NOMO-1 treated with DMSO at 0.1 percent for 48 hours (cell line): ENCODE data around the gene FOXP3.
"Not testable (repeated sequence)": the region's sequence is repeated elsewhere in the genome, so short reads cannot be mapped to it uniquely, and the experiment has no call there.

Experiments
- DNase-seq: peaks from one replicate; lab custom pipeline; 2025; ENCODE audit not compliant: unreplicated experiment; lab: John Stamatoyannopoulos, UW

The FOXP3 gene, protein sequence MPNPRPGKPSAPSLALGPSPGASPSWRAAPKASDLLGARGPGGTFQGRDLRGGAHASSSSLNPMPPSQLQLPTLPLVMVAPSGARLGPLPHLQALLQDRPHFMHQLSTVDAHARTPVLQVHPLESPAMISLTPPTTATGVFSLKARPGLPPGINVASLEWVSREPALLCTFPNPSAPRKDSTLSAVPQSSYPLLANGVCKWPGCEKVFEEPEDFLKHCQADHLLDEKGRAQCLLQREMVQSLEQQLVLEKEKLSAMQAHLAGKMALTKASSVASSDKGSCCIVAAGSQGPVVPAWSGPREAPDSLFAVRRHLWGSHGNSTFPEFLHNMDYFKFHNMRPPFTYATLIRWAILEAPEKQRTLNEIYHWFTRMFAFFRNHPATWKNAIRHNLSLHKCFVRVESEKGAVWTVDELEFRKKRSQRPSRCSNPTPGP

DNA sequence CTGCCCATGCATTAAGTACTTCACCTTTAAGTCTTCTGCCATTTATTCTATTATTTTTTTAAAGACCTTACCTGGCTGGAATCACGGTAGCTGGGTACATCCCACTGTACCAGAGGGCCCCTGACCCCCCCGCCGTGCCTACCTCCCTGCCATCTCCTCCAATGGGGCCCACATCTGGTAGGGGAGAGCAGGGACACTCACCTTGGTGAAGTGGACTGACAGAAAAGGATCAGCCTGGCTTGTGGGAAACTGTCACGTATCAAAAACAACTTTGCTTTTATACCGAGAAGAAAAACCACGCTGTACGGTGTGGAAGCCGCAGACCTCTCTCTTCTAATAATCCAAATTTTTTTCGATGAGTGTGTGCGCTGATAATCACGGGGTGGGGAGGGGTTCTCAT is at the start of gene FOXP3:
FOXP3 (minus strand) TSS at position 251 of the 400 bp plus-strand sequence. CDS start 6,205 bp downstream, outside the sequence.
- no peak for DNase-seq

DNA sequence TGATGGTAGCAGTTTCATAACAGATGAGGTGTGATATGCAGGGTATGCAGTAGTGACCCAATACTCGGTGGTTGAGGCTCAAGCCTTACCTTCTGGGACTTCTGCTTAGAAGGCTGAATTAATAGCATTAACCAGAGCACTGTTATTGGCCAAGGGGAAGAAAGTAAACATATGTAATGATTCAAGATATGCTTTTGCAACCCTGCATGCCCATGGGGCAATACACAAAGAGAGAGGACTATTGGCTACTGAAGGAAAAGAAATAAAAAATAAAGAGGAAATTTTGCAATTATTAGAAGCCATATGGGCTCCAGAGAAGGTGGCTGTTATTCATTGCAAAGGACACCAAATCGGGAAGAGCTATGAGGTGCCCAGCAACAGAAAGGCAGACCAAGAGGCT is 47.7 kb upstream of the FOXP3 start:
- DNase-seq = peak; percentile 15

DNA sequence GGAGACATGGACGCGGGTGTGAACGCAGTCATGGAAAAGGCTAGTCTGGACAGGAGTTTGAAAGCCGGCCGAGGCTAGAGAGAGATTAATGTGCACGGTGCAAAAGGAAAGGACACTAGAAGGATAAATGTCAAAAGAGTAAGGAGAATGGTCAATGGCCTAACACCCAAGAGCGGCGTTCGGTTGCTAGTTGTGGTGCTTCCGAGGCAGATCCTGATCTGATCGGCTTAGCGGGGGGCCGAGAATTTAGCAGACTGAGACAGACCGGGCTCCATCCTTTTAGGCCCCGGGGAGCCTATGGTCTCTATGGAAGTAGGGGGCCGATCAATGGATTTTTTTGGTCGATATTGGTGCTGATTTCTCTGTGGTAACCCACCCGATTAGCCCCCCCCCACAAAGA is 45.9 kb upstream of the FOXP3 start:
- DNase-seq = no peak

DNA sequence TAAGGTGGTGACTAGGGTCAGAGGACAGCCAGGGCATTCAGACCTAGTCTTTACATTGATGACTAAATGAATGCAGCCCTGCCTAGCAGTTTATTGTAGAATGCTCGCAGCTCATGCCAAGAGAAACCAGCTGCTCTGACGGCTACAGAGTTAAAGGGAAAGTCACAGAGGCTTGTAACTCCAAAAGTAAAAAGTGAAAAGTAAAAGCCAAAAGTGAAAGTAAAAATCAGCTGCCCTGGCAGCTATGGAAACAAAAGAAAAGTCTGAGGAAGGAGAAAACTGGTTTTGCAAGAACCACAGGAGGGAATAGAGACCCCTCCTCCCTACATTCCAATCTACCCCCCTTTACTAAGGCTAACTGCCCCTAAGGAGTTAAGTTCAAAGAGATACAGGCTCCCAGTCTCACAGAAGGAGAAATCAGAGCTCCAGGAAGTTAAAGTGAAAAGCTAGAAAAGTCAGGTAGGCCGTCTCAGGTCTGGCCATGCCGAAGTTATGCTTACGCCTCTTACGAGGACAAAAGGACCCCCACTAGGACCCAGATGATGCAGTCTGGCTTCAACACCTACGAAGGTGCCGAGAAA is 45.0 kb upstream of the FOXP3 start:
- DNase-seq = no peak

DNA sequence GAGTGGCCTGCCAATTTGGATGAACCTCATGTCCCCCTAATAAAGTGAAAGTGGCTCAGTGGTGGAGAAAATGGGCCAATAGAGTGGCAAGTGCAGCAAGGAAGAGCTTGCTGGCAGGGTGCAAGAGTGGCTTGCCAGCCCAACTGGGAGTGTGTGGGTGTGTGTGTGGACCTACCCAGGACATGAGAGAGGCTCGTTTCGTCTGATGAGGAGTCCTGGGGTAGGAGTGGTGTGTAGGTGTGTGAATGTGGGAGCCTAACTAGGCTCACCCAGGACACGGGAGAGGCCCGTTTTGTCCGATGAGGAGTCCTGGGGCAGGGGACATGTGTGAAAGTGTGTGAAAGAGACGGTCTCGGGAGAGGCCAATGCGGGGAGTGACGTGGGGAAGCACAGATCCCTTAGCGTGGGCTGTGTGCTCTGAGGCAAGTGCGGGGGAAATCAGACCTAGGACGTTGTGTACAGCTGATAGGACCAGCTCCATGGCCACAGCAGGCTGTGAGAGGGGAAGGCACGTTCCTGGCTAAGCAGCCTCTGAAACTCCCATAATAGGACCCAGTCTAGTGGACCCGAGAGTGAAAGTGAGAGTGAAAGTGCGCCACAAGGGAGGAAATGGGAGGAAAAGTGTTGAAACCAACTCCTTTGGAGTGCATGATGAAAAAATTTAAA is 44.2 kb upstream of the FOXP3 start:
- no peak for DNase-seq

DNA sequence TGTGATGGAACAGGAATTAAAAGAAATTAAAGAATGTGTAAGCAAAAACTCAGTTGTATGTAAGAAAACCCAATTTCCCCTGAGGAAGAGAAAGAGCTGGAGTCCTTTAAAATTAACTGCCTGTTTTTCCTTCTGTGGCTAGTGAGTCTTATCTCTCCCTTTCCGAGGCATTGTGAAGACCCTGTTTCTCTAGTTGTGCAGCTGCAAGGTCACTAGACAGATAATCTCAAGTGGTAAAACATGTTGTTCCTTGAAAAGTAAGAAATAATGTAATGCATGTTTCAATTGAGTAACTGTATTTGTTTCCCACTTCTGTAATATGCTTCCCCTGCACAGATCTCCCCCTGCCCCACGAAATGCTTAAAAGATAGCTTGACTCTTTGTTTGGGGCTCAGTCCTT is 43.3 kb upstream of the FOXP3 start:
- DNase-seq = not testable (repeated sequence)

DNA sequence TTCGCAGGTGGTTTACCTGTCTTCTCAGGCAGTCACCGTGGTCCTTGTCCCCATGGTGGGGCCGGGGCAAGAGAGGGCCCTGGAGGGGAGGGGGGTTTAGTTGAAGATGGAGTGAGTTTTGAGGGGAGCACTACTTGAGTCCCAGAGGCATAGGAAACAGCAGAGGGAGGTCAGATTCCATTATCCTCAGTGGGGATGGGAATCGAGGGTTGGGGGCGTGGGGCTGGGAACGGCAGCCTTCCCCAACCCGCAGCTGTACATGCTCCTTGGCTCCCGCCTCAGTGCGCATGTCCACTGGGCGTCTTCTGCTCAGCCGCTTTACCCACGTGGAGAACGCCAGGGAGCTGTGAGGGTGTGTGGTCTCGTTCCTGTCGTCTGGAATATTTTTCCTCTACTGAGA is 38.8 kb upstream of the FOXP3 start, which contains the start of gene GAGE10:
GAGE10 (plus strand) TSS at position 301 of the 400 bp plus-strand sequence. CDS start 1,214 bp downstream, outside the sequence.
- no peak for DNase-seq

DNA sequence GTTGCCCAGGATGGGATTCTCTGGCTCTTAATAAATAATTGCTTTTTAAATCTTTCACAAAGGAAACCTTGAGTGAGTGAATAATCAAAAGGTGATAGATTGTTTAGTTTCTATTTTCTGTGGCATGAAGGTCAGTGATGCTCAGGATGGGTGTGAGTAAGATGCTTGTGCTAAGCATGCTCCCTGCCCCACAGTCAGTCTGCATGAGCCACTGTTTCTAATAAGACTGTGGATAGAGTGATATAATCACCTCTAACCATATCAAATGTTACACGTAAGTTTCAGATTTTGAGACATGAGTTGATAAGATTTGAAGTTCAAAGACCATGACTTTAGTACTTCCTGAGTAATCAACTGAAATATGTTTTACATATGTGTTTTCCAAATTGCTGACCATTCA is 36.2 kb upstream of the FOXP3 start:
- no peak for DNase-seq

DNA sequence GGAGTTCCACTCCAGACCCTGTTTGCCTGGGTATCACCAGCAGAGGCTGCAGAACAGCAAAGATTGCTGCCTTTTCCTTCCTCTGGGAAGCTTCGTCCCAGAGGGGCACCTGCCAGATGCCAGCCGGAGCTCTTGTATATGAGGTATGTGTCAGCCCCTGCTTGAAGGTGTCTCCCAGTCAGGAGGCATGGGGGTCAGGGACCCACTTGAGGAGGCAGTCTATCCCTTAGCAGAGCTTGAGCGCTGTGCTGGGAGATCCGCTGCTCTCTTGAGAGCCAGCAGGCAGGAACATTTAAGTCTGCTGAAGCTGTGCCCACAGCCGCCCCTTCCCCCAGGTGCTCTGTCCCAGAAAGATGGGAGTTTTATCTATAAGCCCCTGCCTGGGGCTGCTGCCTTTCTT is 34.8 kb upstream of the FOXP3 start:
- DNase-seq = not testable (repeated sequence)

DNA sequence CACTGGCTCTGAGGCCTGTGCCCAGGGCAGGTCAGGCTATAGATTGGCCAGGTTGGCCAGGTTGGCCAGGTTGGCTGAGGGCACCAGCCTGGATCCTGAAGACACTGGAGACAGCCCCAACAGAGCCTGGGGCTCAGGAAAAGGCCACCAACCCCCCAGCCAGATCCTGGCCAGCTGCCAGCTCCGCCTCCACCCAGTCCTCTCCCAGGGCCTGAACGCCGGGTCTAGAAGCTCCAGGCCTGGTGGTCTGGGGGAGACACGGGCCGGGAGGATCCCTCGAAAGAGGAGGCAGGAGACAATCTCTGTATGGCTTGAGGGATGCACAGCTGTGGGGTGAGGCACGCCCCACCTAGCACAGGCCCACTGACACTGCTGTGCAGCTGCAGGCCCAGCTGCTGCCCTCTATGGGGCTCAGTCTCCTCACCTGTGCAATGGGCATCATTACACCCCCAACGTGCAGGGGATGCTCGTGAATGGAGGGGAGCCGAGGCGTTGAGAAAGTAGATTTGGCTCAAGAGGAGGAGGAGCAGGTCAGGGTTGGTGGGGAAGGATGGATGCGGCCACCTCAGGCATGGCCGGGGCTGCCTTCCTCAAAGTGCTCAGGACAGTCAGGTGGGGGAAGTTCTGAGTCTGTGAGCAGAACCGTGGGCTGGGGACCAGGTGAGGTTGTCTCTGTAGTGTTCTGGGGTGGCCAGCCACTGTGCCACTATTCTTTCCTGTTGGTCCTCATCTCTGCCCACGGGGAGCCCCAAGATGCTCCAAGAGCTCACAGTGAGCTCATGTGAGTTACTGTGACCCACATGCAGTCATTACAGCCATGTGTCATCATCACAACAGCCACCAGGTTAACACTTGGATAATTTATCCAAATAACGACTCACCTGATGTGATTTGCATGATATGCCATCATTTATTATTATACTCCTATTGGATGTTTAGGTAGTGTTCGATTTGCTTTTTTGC is 28.2 kb upstream of the FOXP3 start:
- DNase-seq = no peak

DNA sequence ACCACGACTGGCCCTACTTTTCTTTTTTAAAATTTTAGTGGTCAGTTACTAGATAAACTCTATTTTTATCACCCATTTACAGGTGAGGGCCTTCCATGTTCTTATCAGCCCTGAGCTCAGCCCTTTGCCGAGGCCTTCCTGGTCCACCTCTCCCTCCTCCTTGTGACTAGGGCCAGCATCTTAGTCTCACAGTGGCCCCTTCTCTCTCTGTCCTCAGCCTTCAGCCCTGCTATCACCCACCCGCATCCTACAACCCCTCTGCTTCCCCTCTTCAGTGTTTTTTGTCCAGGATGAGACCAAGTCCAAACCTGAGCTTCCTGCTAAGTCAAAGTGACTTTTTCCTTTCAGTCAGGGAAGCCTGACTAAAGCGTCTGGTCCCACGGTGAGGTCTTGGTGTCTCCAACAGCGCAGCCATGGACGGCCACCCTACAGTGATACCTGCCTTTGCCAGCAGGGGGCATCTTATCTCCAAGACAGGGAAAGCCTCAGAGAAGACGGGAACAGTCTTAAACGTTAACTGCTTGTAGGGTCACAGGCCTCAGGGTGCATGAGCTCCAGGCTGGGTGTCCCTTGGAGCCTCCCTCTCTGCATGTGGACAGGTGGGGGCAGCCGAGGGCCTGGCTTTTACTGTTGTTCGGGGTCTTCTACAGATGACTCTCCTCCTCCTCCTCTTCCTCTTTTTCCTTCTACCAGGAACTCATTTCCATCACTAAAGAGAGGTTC is 27.3 kb upstream of the FOXP3 start:
- peak; percentile 45 for DNase-seq

DNA sequence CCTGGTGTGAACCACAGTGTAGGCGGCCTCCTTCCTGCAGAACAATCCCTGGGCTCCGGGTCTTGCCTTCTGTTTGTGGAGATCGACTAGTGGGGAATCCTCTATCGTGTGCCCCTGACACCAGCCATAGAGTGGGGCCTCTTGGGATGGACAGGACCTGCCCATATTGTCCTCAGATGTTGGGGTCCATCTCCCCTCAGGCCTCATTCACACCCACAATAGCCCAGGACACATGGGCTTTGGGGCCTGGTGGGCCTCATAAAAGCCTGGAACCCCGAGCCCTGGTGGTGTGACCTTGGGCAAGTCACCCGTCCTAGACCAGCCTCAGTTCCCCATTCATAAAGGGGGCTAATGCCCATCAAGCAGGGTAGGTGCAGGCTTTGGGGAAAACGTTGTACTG is 25.7 kb upstream of the FOXP3 start:
- DNase-seq = no peak

DNA sequence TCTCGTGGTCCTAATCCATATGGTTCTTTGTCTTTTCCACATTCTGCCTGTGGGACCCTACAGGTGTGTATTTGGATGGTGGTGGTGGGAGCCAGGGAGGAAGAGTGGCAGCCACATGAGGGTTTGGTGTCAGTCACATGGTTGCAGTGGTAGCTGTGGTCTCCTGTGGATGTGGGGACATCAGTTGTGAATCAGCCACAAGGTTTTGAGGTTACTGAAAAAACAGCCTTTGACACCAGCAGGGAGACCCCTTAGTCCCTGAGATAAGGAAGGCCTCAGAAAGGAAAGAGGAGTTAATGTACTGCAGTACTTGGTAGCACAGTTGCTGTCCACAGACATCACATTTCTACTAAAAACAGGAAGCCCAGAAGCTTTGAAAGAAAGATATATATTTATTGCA is 23.2 kb upstream of the FOXP3 start:
- DNase-seq = no peak

DNA sequence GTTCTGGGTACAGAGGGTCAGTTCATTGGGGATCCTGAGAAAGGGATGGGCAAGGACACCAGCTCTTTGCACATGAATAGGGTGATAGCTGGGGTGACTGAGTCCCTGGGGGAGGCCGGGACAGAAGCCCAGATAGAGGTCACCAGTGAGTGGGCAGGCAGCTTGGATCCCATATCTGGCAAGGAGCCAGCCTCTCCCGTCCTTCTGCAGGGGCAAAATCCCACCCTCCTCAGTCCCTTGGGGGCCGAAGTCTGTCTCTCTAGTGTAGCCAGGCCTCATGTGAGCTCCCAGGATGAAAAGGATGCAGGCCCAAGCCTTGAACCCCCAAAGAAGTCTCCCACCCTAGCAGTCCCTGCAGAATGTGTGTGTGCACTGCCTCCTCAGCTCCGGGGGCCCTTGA is 22.1 kb upstream of the FOXP3 start:
- DNase-seq = no peak

DNA sequence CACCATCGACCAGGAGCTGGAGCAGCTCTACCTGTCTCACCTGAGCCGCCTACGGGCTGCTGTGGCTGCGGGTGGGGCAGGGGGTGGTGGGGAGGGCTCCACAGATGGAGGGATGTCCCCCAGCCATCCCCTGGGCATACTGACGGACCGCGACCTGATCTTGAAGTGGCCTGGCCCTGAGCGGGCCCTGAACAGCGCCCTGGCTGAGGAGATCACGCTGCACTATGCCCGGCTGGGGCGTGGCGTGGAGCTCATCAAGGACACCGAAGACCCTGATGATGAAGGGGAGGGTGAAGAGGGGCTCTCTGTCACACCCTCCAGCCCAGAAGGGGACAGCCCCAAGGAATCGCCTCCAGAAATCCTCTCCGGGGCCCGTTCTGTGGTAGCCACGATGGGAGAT is 21.6 kb upstream of the FOXP3 start:
- no peak for DNase-seq

DNA sequence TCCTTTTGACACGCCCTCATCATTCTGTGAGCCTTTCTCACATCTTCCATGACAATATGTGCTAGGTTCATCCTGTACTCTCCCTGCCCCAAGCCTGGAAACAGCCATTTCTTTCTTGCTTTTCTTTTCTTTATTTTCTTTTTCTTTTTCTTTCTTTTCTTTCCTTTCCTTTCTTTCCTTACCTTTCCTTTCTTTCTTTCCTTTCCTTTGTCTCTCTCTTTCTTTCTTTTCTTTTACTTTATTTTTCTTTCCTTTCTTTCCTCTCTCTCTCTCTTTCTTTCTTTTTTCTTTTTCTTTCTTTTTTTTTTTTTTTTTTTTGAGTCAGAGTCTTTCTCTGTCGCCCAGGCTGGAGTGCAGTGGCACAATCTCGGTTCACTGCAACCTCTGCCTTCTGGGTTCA is 19.7 kb upstream of the FOXP3 start:
- no peak for DNase-seq

DNA sequence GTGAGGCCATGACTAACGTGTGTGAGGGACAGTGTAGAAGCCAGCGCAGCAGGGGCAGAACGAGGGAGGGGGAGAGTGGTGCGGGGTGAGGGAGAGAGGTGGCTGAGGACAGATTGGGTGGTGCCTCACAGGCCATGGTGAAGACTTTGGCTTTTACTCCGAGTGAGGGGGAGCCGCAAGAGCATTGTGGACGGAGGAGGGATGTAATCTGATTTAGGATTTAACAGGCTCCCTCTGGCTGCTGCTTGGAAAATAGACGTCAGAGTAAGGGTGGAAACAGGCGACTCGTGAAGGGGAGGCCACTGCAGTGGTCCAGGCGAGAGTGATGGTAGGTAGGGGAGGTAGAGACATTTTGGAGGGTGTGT is 18.1 kb upstream of the FOXP3 start:
- DNase-seq = no peak

DNA sequence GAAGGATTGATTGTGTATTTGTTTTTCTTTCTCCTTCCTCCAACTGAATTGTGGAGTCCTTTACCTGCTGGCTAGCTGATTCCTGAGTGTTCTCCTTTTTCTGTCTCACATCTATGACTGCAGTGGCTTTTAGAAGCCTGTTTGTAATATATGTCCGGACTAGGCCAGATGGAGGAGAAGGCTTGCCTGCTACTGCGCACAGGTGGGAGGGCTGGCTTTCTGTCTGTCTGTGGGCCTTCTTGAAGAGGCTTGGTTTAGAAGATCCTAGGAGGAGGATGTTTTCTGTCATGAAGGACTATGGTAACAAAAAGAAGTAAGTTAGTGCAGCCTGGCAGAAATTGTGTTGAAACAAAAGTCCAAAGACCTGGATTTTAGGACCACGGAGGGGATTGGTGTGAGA is 13.6 kb upstream of the FOXP3 start:
- no peak for DNase-seq

DNA sequence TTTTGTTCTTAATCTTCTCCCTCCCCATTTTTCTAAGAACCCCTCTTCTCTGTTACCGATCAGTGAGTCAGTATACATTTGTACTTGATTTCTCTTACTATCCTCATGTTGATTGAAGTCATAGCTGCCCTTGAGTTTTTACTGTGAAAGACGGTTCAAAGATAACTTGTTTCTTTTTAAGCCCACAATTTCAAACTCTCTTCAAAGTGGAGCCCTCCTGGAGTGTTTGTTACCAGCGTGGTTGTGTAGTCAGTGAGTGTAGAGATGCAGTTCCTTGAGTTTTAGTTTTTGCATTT is 13.0 kb upstream of the FOXP3 start:
- DNase-seq = no peak

DNA sequence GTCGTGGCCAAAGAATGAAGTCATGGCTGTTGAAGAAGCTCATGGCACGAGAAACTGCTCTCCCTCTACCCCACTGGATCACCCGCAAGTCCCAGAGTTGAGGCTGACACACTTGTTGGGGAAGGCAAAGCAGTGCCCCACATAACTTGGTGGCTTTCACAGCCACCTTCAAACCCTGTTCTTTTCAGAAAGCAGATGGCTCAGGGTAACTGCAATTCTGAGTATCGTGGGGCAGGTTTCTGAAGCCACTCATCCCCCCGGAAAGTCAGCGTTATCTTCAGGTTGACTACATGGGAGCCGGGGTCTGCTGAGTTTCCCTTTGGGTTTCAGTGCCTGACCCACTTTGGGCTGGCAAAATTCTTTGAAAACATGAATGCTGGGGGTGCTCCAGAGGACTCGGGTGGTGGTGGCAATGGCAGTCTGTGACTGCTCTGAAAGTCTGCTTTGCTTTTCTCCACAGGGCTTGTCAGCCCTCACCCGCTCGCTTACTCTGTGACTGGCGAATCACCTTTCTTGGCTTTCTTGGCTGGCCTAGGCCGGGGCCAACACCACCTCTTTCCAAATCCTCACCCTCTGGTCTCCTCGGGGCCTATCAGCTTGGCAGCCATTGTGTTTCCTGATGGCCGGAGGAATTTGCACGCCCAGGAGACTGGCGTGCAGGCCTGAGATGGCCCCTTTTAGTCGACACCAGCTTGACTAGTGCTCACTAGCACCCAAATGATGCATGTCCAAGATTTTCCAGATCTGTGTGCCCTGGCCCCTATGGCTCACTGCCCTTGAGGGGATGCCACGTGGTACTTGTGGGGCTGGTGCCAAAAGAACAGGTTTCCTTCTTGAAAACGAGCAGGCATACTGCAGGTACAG is 12.4 kb upstream of the FOXP3 start:
- no peak for DNase-seq
